ENCODE measurements around the gene PCMTD2.
"Not testable (repeated sequence)": the region's sequence is repeated elsewhere in the genome, so short reads cannot be mapped to it uniquely, and the experiment has no call there.

Gene PCMTD2

GRCh38 chr20:64313761-64314160 lies 58.2 kb downstream of the PCMTD2 start:
- DNase-seq = not testable (repeated sequence)

GRCh38 chr20:64315381-64315780 lies 59.8 kb downstream of the PCMTD2 start:
- DNase-seq = not testable (repeated sequence)

- DNase-seq = not testable (repeated sequence)
Measured at GRCh38 chr20:64315884-64316283, 60.3 kb downstream of the PCMTD2 start.

GRCh38 chr20:64316415-64317083 lies 61.0 kb downstream of the PCMTD2 start:
- DNase-seq = not testable (repeated sequence)

GRCh38 chr20:64317331-64317730 lies 61.8 kb downstream of the PCMTD2 start:
- not testable (repeated sequence) for DNase-seq

GRCh38 chr20:64318056-64318455 lies 62.5 kb downstream of the PCMTD2 start:
- DNase-seq = not testable (repeated sequence)

GRCh38 chr20:64322031-64322789 lies 66.7 kb downstream of the PCMTD2 start:
- not testable (repeated sequence) for DNase-seq
